Measurements from ENCODE around the gene NLE1. TPM values are rescaled to one million over a fixed set of nuclear protein-coding genes. Genes with fewer than 3 reads are reported as not detected.
"Not testable (repeated sequence)": the region's sequence is repeated elsewhere in the genome, so short reads cannot be mapped to it uniquely, and the experiment has no call there.

Gene NLE1
- 47.7 and 68.9 TPM in 2 replicates for total RNA-seq (2014; rRNA removed; shearing (Covaris generic))

DNA sequence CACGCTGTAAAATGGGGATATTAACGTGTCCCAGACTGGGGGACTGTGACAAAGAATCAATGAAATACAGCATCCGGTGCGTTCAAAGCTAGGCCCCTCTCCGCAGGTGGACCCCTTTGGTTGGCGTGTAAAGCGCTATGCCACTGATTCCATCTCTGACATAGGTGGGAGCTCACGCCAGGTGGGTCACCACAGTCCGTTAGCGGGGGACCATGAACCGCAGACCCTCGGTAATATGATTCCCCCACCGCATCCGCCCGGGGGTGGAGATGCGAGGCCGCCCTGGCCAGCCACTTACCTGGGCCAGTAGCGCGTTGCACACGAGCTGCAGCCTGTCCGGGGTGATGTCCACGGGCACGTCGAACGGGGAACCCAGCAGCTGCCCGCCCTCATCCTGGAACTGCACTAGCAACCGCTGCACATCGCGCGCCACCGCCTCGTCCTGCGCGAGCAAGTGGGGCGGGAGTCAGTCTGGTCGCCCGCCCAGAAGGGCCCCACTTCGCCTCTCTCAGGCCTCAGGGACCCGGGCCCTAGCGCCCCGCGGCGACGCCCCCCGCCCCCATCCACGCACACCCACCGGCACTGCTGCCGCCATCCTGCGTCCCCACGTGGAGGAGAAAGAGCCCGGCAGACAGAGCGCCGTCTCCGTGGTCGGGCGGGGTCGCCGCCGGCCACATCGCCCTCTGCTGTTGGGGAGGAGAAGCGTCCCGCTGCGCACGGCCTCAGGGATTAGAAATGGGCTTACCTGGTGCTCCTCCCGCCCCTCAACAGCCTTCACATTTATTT lies at the start of gene NLE1:
NLE1 (minus strand) TSS at position 623 of the 786 bp plus-strand sequence; CDS start at position 595, 28 bp downstream.
- peak; percentile 88 for DNase-seq (ENCODE audit: low read depth)

DNA sequence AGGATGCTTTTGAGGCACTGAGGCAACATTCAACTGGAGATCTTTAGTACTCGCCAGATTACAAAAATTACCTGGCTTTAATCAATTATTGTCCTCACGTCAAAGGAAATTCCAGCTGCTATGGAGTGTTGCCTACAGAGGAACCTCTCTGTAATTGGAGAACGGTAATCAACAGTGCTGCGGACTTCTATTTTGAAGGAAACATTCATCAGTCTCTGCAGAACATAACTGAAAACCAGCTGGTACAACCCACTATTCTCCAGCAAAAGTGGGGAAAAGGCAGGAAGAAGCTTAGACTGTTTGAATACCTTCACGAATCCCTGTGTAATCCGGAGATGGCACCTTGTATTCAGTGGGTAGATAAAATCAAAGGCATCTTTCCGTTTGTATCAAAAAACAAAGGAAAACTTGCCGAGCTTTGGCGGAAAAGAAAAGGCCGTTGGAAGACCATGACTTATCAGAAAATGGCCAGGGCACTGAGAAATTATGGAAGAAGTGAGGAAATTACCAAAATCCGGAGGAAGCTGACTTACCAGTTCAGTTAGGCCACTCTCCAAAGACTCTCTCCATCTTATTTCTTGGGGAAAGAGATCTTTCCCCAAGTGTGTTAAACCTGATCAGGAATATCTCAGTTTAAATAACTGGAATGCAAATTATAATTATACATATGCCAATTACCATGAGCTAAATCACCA lies 49.0 kb upstream of the NLE1 start:
- no peak for DNase-seq (ENCODE audit: low read depth)

DNA sequence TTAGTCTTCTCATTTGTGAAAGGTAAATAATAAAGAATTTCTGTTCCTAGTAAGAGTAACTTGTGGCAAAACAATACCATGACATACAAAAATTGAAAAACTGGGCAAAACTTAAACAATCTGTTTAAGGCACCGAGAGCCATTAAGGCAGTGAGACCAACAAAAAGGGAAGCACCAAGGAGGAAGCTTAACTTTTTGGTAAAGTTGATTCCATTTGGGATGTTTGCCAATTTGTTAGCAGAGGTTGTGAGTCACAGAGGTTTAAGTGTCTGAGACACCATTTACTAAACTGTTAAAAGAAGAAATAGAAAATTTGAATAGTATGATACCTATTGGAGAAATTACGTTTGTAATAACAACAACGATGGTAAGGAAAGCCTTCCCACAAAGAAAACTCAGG lies 47.2 kb upstream of the NLE1 start:
- peak; percentile 36 for DNase-seq (ENCODE audit: low read depth)

DNA sequence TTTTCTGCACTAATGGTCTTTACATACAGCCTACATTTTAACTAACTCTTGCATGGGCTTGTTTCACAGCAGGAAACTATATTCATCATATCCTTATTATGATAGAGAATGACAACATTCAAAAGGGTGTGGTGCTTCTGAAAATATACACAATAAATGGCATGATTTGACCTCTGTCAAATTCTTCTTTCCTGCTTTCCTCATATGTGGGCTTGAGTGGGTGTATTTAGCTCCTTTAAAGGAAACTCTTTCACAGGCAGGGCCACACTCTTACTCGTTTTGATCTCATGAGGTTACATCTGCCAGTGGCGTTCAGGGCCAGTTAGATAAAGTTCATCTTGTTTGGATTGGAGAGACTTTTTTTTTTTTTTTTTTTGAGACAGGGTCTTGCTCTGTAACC lies 46.0 kb upstream of the NLE1 start:
- no peak for DNase-seq (ENCODE audit: low read depth)

DNA sequence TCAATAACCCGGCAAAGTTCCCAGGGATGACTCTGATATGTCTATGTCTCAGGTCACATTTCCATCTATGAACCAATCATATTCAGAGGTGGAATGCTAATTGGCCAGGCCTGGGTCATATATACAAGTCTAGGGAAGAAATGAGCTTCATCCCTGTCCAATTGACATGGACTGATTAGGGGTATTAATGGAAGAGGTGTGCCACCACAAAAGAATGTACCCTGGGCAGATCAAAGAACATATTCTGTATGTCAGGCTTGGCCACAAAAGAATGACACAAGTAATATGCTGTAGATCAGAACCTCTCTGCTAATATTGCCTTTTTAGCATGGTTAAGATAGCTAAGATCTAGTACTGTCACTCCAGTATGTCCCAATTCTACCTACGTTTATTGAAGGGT lies 45.4 kb upstream of the NLE1 start:
- no peak for DNase-seq (ENCODE audit: low read depth)

DNA sequence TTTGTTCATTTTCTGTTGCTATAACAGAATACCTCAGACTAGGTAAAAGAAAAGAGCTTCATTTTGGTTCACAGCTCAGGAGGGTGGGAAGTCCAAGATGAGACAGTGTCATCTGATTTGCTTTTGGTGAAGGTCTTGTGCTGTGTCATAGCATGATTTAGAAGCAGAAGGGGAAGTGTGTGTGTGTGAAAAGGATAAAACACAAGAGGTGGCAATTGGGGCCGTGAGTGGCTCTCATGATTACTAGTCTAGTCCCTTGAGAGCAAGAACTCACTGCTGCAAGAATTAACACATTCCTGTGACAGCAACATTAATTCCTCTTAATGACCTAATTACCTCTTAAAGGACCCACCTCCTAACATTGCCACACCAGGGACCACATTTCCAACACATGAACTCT lies 43.7 kb upstream of the NLE1 start:
- no peak for DNase-seq (ENCODE audit: low read depth)

DNA sequence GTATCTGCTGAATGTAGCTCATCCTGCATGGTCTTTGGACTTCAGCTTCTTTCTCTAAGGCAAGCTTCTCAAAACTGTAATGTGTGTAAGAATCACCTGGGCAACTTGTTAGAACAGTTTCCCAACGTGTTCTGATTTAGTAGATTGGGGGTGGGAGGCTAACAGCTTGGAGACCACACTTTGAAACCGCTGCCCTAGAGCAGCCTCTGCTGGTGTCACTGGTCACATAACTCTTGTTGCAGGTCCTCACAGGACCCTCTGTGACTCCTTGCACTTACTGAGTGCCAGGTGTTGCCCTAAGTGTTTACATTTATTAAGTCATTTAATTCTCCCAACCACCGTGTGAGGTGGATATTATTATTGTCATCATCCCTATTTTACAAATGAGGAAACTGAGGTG lies 42.2 kb upstream of the NLE1 start:
- no peak for DNase-seq (ENCODE audit: low read depth)

DNA sequence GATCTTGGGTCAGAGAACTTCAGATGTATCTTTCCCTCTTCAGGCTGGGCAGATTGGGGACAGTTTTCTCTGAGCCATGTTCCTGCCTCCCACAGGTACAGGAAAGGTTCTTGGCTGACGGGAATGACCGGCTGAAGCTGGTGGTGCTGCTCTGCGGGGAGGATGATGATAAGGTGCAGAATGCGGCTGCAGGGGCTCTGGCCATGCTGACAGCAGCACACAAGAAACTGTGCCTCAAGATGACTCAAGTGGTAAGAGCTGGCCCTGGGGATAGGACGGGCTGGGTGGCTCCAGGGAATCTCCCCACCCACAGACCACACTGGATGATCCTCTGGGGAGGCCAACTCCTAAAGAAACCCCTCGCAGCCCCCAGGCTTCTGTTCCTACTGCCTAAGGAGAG lies 41.2 kb upstream of the NLE1 start:
- DNase-seq (ENCODE audit: low read depth), result peak; percentile 51

DNA sequence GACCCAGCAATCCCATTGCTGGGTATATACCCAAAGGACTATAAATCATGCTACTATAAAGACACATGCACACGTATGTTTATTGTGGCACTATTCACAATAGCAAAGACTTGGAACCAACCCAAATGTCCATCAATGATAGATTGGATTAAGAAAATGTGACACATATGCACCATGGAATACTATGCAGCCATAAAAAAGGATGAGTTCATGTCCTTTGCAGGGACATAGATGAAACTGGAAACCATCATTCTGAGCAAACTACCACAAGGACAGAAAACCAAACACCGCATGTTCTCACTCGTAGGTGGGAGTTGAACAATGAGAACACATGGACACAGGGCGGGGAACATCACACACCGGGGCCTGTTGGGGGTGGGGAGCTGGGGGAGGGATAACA lies 37.3 kb upstream of the NLE1 start:
- not testable (repeated sequence) for DNase-seq (ENCODE audit: low read depth)

DNA sequence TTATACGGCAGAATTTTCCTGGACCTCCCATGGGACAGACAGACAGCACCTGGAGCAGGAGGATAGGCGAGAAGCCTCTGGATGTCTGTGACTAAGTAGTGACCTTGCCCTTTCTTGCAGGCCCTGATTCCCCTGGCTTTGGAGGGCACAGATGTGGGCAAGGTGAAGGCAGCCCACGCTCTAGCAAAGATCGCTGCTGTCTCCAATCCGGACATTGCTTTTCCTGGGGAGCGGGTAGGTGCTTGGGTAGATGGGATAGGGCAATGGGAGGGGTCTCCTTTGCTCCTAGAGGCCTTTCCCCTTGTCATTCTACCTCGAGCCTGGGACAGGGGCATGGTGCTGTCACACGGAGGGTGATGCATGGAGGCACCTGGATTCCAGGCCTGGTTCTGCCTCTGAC lies 34.8 kb upstream of the NLE1 start:
- no peak for DNase-seq (ENCODE audit: low read depth)

DNA sequence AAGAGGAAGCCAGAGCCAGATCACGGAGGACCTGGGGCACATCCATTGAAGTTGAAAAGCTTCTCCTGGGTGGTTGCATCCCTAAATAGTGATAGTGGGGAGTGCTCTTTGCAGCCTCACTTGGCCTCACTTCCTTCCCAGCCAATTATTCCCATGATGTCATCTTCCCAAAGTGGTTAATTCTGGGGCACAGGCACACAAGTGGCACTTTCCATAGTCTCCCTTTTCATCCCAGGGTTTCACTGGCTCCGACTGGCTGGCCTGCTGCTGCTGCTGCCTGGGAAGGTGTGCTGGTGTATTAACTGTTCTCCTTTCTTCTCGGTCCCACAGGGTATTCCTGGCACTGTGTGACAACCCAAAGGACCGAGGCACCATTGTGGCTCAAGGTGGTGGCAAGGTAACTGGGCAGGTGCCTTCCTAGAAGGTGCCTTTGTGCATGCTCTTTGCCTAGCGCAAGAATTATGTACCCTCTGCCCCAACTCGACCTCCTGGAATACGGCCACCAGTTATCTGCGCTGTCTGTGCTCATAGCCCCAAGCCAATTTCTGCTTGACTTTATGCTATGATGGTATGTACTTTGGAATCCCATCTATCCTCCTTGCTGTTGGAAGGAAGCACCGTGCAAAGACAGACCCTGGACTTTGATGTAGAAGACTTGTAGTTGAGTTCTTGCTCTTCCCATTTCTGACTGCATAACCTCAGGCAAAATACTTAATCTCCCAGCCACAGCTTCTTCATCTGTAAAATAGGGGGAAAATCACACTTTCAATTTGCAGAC lies 33.7 kb upstream of the NLE1 start:
- no peak for DNase-seq (ENCODE audit: low read depth)

DNA sequence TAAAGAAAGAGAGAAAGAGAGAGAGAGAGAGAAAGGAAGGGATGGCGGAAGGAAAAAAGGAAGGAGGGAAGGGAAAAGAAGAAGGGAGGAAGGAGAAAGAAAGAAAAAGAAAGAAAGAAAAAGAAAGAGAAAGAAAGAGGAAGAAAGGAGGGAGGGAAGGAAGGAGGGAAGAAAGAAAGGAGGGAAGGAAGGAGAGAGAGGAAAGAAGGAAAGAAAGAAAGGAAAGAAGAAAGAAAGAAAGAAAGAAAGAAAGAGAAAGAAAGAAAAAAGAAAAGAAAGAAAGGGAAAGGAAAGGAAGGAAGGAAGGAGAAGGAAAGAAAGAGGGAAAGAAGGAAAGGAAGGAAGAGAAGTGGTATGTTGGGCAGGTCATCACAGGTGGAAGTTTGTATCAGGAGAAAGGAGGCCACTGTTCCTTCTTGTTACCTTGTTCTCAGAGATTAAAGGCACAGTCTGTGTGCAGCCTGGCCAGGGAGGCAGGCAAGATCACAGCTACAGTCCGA lies 32.8 kb upstream of the NLE1 start:
- no peak for DNase-seq (ENCODE audit: low read depth)

DNA sequence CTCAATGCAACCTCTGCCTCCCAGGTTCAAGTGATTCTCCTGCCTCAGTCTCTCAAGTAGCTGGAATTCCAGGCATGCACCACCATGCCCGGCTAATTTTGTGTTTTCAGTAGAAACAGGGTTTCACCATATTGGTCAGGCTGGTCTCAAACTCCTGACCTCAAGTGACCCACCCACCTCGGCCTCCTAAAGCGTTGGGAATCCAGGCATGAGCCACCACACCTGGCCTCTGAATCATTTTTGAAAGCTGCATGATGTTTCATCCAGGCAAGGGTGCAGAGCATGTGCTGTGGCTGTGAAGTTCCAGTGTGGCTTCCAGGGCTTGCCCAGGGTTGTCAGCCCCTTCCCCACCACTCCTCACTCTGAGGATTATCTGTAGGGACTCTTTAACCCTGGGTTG lies 30.2 kb upstream of the NLE1 start:
- not testable (repeated sequence) for DNase-seq (ENCODE audit: low read depth)

DNA sequence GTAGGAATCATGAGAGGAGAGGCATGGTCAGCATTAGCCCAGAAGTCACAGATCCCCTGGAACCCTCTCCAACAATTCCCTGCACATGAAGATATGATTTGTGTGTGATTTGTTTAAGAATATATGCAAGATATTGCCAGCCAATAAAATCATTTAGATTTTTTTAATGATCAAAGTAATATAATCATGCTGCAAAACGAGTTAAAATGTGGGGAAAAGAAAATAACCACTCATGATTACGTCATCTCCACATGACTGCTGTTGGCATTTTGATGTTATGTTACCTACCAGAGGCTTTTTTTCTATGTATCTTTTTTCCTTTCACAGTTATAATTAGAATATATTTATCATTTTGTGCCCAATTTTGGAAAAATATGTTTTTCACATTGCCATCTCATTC lies 29.7 kb upstream of the NLE1 start:
- peak; percentile 22 for DNase-seq (ENCODE audit: low read depth)

DNA sequence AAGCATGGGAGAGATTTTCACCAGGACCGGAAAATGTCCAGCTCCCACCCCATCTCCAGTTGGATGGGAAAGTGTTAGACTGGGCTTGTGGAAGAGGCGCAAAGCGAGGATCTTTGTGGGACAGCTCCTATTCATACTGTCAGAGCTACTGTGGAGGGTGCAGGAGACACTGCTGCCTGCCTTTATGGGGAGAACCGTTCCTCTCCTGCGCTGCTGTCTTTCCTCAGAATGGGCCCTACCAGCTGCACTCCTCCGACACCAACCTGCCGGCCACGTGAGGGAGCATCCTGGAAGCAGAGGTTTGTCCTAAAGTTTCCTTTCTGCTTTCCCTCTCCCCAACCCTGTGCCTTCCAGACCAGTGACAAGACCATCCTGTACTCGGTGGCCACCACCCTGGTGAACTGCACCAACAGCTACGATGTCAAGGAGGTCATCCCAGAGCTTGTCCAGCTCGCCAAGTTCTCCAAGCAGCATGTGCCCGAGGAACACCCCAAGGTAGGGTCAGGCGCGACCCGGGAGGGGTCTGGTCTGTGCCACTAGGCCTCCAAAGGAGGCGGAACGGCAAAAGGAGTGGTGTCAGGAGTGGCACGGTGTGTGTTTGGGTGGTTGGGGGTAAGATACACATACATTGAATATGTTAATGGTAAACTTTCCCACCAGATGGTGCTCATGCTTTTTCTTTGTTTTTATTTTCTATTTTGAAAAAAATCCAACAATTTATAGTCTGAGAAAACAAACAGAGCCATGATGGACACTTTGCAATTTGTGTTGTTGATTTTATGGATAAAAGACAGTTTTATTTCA lies 29.1 kb upstream of the NLE1 start:
- peak; percentile 17 for DNase-seq (ENCODE audit: low read depth)

DNA sequence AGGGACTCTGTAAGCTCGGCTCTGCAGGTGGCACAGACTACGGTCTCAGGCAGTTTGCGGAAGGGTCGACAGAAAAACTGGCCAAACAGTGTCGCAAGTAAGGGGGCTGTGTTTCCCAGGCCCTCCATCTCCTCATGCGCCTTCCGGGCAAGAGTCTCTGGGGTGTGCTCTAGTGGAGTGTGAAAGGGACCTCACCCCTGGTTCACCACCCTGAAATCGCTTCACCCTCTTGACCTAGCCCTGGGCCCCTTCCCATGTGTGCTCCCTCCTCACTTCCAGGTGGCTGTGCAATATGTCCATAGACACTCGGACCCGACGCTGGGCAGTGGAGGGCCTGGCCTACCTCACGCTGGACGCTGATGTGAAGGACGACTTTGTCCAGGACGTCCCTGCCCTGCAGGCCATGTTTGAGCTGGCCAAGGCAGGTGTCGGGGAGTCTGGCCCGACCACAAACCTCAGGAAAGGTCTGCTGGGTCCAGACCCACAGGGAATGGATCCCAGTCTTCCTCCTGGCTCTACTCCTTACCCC lies 27.8 kb upstream of the NLE1 start:
- DNase-seq (ENCODE audit: low read depth), result no peak

DNA sequence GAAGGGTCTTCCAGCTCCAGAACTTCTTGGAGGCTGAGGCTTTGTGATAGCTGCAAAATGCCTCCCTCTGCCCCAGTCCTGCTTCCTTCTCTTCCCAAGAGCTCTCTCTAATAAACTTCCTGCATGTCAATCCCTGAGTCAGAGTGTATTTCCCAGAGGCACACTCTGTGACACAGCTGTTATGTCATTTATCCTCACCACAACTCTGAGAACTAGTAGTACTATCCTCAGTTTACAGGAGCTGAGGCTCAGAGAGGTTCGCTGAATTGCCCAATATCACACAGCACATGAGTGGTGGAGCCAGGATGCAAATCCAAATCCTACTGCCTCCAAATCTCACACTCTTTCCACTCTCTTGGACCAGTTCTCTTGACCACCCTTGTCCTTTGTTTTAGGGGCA lies 25.6 kb upstream of the NLE1 start:
- DNase-seq (ENCODE audit: low read depth), result peak; percentile 37

DNA sequence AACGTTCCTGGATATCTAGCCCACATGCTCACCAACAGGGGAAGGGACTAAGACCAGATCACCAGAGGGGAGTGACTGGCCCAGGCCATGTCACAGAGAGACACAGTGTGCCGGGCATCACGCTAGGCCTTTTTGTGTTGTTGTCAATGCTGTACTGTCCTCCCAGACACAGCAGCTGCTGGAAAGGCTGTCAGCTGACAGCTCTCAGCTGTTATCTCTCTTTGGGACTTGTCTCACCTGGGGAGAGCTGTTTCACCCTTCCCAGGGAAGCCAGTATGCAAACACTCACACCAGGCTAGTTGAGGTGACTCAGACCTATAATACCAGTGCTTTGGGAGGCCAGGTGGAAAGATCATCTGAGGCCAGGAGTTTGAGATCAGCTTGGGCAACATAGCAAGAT lies 24.9 kb upstream of the NLE1 start:
- no peak for DNase-seq (ENCODE audit: low read depth)

DNA sequence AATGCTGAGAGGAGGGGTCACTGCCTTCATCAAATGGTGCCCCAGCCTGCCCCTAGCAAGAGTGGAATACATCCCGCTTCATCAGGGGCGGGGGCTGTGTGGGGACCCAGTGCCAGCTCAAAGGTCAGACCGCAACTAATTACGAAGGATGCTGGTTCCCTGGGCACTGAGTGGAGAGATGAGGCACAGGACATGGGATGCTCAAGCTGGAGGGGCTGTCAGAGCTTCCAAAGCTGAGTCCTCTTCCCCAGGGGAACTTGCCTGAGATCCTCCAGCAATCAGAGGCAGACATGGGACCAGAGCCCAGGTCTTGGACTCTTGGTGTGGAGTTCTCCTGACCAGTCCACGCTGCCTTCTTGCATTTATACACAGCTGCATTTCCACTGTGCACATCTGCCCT lies 24.4 kb upstream of the NLE1 start:
- DNase-seq (ENCODE audit: low read depth), result no peak

DNA sequence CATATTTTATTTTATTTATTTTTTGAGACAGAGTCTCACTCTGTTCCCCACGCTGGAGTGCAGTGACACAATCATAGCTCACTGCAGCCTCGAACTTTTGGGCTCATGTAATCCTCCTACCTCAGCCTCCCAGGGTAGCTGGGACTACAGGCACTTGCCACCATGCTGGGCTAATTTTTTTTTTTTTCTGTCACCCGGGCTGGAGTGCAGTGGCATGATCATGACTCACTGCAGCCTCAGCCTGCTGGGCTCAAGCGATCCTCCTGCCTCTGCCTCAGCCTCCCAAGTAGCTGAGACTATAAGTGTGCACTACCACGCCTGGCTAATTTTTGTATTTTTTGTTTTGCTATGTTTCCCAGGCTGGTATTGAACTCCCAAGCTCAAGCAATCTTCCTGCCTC lies 22.6 kb upstream of the NLE1 start:
- no peak for DNase-seq (ENCODE audit: low read depth)

DNA sequence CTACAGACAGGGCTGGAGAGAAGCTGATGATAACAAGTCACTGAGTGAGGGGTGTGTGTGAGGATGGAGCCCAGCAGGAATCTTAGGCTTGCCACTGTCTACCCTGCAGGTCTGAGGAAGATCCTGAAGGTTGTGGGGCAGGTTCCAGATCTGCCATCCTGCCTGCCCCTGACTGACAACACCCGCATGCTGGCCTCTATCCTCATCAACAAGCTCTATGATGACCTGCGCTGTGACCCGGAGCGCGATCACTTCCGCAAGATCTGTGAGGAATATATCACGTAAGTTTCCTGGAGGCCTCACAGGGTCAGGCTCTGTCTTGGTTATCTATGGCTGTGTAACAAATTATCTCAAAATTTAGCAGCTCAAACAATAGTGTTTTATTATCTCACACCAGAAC lies 21.8 kb upstream of the NLE1 start:
- DNase-seq (ENCODE audit: low read depth), result no peak
